Gastrocnemius medialis (tissue), 4 donors: ENCODE results near the gene IL2RG.

Experiments used
- POLR2A ChIP-seq, 2 donors: fragments of 450-650 bp; IDR thresholded peaks; one replicate each; pipeline ENCODE4 v1.6.1; 2017; ENCODE audit warnings: antibody characterized with exemption in 2 of 2, mild to moderate bottlenecking in 2 of 2, moderate library complexity in 2 of 2
- TF ChIP-seq, protein P1 (sequence below), 5 experiments: fragments of 450-650 bp in 3 of 5; fragments of 200-600 bp in 2 of 5; sonication (generic) in 2 of 5; IDR thresholded peaks in 4 of 5; conservative IDR thresholded peaks in 1 of 5; 1 replicate in 4 of 5; 2 replicates in 1 of 5; pipeline ENCODE4 v1.5.1; 2016 to 2019; ENCODE audit warnings: antibody characterized with exemption in 5 of 5, mild to moderate bottlenecking in 3 of 5, moderate library complexity in 3 of 5

DNA sequence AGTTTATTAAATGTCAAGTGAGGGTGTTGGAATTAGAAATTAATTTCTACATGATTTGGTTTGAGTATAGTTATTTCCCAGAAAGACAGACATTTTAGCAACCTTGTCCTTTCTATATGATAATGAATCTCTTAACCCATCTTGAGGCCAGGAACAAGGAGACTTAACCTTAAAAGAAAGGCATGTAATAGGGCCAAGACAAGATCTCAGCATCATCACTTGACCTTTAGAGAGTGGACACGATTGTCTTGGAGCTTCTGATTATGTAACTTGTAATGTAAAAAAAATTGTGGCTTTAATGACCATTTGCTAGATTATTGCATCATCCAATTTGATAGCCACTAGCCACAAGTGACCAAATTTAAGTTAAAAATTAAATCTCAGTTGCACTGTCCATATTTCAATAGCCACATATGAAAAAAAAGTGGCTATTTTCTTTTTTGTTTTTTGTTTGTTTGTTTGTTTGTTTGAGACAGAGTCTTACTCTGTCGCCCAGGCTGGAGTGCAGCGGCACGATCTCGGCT, 29.2 kb downstream of the IL2RG start:
- TF ChIP-seq, protein P1, sequence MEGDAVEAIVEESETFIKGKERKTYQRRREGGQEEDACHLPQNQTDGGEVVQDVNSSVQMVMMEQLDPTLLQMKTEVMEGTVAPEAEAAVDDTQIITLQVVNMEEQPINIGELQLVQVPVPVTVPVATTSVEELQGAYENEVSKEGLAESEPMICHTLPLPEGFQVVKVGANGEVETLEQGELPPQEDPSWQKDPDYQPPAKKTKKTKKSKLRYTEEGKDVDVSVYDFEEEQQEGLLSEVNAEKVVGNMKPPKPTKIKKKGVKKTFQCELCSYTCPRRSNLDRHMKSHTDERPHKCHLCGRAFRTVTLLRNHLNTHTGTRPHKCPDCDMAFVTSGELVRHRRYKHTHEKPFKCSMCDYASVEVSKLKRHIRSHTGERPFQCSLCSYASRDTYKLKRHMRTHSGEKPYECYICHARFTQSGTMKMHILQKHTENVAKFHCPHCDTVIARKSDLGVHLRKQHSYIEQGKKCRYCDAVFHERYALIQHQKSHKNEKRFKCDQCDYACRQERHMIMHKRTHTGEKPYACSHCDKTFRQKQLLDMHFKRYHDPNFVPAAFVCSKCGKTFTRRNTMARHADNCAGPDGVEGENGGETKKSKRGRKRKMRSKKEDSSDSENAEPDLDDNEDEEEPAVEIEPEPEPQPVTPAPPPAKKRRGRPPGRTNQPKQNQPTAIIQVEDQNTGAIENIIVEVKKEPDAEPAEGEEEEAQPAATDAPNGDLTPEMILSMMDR (IDR thresholded peaks at IDR 0.05 in 4 of 5, conservative IDR thresholded peaks at IDR 0.05 in 1 of 5) = no peak
- no peak for TF ChIP-seq POLR2A (IDR thresholded peaks at IDR 0.05)
